Measurements from ENCODE around the gene NCAPH2.

NCAPH2 gene

GRCh38 chr22:50490531-50491308 is 17.3 kb upstream of the NCAPH2 start:
- no peak for ATAC-seq

- ATAC-seq, result no peak
Observed at GRCh38 chr22:50497093-50497492, 10.9 kb upstream of the NCAPH2 start.

GRCh38 chr22:50498322-50498890 is 9.6 kb upstream of the NCAPH2 start:
- ATAC-seq, result peak; percentile 84 to 90

GRCh38 chr22:50500452-50500851 is 7.6 kb upstream of the NCAPH2 start:
- no peak for ATAC-seq

GRCh38 chr22:50502096-50502495 is 5.9 kb upstream of the NCAPH2 start:
- ATAC-seq, result no peak

GRCh38 chr22:50502628-50503474 is 5.2 kb upstream of the NCAPH2 start:
- ATAC-seq, result no peak

- ATAC-seq, result no peak
Observed at GRCh38 chr22:50503475-50504145, 4.4 kb upstream of the NCAPH2 start.

- no peak for ATAC-seq
Observed at GRCh38 chr22:50504369-50505211, 3.4 kb upstream of the NCAPH2 start.

- ATAC-seq, result no peak
Observed at GRCh38 chr22:50505276-50505775, 2.7 kb upstream of the NCAPH2 start.

GRCh38 chr22:50505776-50506610 is 2.0 kb upstream of the NCAPH2 start:
- ATAC-seq, result no peak

- ATAC-seq, result no peak
Observed at GRCh38 chr22:50506611-50507420, 1.2 kb upstream of the NCAPH2 start.

- ATAC-seq, result peak; percentile 78 to 80
Observed at GRCh38 chr22:50507421-50507990, 518 bp upstream of the NCAPH2 start, which contains the start of gene LMF2. Gene LMF2, minus strand, starts transcription at chr22:50507702. Its CDS starts 27 bp downstream, at chr22:50507675.

- ATAC-seq, result no peak
Observed at GRCh38 chr22:50508897-50509296, 873 bp downstream of the NCAPH2 start.

- no peak for ATAC-seq
Observed at GRCh38 chr22:50513175-50513574, 5.2 kb downstream of the NCAPH2 start.

- no peak for ATAC-seq
Observed at GRCh38 chr22:50516068-50516467, 8.0 kb downstream of the NCAPH2 start.

GRCh38 chr22:50516891-50517290 is 8.9 kb downstream of the NCAPH2 start:
- ATAC-seq, result no peak

GRCh38 chr22:50517495-50518260 is 9.7 kb downstream of the NCAPH2 start:
- no peak for ATAC-seq

GRCh38 chr22:50518606-50519005 is 10.6 kb downstream of the NCAPH2 start:
- no peak for ATAC-seq

- no peak for ATAC-seq
Observed at GRCh38 chr22:50519151-50519550, 11.1 kb downstream of the NCAPH2 start.
